GM06990 (cell line): ENCODE measurements around the gene IDH3B.
A peak's percentile ranks its signal among the peaks of the same experiment; 100 is the strongest.

Source experiments
- DNase-seq: peaks from one replicate; pipeline ENCODE4 v3.0.0-alpha.2; 2011; ENCODE audit not compliant: insufficient read length; ENCODE audit errors: extremely low read depth
- H3K27me3 ChIP-seq: replicated peaks from 2 replicates; pipeline ENCODE4 v1.6.0; 2011; ENCODE audit warnings: low read length; ENCODE audit not compliant: control insufficient read depth, insufficient read depth
- H3K36me3 ChIP-seq: 2 replicates; pipeline ENCODE4 v1.5.1; 2011; ENCODE audit warnings: low read length; ENCODE audit not compliant: control insufficient read depth, insufficient read depth
- H3K4me3 ChIP-seq: replicated peaks from 2 replicates; pipeline ENCODE4 v1.5.1; 2011; ENCODE audit warnings: low read depth, mild to moderate bottlenecking, control low read depth, low read length
- CTCF ChIP-seq: IDR thresholded peaks from 2 replicates; pipeline ENCODE4 v1.5.1; 2011; ENCODE audit warnings: low read length, control low read depth, mild to moderate bottlenecking, inconsistent platforms; ENCODE audit not compliant: insufficient read depth, poor library complexity, severe bottlenecking

The IDH3B gene

GRCh38 chr20:2663887-2664719 is at the start of gene IDH3B:
Gene IDH3B (minus strand): TSS chr20:2664216. CDS start chr20:2664188, 28 bp downstream.
- peak; percentile 86 for DNase-seq
- peak within 1 kb of the TSS; percentile 76 for H3K4me3 ChIP-seq
- peaks cover 5% of the 10 kb centered on the region for H3K36me3 ChIP-seq
- no peaks in the 10 kb centered on the region for H3K27me3 ChIP-seq
- no peak for TF ChIP-seq CTCF

GRCh38 chr20:2713285-2713684 is 49.3 kb upstream of the IDH3B start:
- H3K36me3 ChIP-seq, result no peaks in the 10 kb centered on the region
- peak; percentile 48 for TF ChIP-seq CTCF
- DNase-seq, result no peak
- H3K27me3 ChIP-seq, result no peaks in the 10 kb centered on the region
- no peak overlapping the region for H3K4me3 ChIP-seq

DNA sequence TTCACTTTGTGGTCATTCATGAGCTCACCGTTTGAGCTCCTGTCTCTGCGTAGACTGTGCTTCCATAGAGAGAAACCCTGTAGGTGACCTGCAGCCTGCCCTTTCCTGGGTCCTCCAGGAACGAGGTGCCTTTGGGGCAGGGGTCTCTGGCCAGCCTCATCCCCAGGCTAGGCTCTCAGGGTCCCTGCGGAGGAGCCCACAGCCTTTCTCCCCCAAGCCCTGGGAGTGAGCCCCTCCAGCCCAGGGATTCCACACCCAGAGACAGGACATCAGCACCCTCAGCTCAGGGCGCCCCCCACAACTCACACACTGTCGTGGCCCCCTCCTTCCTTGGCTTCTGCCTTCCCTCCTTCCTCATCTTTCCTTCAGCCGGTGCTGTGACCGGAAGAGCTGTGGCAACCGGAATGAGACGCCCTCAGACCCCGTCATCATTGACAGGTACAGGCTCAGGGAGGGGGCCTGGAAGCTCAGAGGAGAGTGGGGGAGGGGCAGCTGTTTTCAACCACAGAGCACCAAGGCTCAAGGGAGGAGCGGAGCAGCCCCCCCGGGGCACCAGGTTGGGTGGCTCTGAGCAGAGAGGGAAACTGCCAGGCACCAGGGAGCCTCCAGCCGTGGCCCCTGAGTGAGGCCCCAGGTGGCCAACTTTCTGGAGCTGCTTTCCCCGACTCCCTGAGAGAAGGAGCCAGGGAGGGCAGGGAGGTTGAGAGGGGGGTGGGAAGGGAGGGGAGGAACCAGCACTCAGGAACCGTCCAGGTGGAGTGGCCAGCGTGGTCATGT is 45.4 kb upstream of the IDH3B start:
- Histone ChIP-seq H3K36me3 (no peaks in the 10 kb centered on the region), H3K4me3 (no peak overlapping the region), H3K27me3 (no peaks in the 10 kb centered on the region; the same call in 1 of the 2 replicates)
- no peak for DNase-seq
- TF ChIP-seq CTCF, result no peak

DNA sequence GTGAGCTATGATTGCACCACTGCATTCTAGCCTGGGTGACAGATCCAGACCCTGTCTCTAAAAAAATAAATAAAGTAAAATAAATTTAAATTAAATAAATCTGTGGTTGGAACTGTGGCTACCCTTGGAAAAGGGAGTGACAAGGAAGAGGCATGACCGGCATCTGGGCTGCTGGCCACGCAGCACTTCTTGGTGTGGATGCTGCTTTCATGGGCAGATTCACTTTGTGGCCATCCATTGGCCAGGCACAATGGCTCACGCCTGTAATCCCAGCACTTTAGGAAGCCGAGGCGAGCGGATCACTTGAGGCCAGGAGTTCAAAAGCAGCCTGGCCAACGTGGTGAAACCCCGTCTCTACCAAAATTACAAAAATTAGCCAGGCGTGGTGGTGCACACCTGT is 44.6 kb upstream of the IDH3B start:
- no peak for TF ChIP-seq CTCF
- H3K4me3 ChIP-seq, result no peak overlapping the region
- no peak for DNase-seq
- H3K27me3 ChIP-seq, result no peaks in the 10 kb centered on the region; the same call in 1 of the 2 replicates
- H3K36me3 ChIP-seq, result no peaks in the 10 kb centered on the region

- no peak overlapping the region for H3K4me3 ChIP-seq
- H3K36me3 ChIP-seq, result no peaks in the 10 kb centered on the region
- no peak for TF ChIP-seq CTCF
- no peak for DNase-seq
- H3K27me3 ChIP-seq, result no peaks in the 10 kb centered on the region; the same call in 1 of the 2 replicates
Observed at GRCh38 chr20:2708073-2708415, 44.0 kb upstream of the IDH3B start.
